ENCODE results near the gene SARM1. TPM values are rescaled to one million over a fixed set of nuclear protein-coding genes. Genes with fewer than 3 reads are reported as not detected.
A peak's percentile ranks its signal among the peaks of the same experiment; 100 is the strongest.

Gene SARM1
- total and polyA plus RNA-seq, 9 of the 15 experiments (the other 6 are each of a cell fraction or from before 2014, with no cell fraction given): 0.04 to 0.55 (median 0.11) TPM; not detected in 2

DNA sequence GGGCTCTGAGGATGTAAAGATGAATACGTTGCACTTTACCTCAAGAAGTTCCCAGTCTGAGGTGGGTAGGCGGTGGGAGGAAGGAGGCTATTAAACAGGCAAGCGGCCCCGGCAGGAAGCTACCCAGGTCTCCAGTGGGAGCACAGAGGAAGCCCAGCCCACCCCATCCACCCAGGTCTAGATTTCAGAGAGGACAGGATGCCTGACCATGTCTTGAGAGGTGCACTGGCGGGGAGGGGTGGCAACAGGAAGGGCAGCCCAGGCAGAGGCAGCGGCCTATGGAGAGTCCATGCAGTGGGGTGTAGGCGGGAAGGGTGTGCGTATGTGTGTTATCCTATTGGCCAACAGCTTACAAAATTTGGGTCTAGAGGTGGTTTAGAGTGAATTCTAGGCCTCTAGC, 13.9 kb downstream of the SARM1 start:
- CTCF ChIA-PET (ENCODE audit: low intra/inter-chr PET ratio): no interaction called here
- no peaks in the 10 kb centered on the region for H3K36me3 ChIP-seq (ENCODE audit: control insufficient read depth, insufficient read depth, low read length)
- peak overlapping the region in 1 of 2 experiments; percentile 40; a peak in 1 of 4 replicates for H3K9ac ChIP-seq (ENCODE audit: insufficient read depth in 1 of 2, low read depth in 2 of 2, low read length in 2 of 2)
- no peak overlapping the region for H3K27ac ChIP-seq (ENCODE audit: extremely low read depth, low read depth, low read length)
- H3K4me3 ChIP-seq: no peak overlapping the region
- TF ChIP-seq, protein P1, sequence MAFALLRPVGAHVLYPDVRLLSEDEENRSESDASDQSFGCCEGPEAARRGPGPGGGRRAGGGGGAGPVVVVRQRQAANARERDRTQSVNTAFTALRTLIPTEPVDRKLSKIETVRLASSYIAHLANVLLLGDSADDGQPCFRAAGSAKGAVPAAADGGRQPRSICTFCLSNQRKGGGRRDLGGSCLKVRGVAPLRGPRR (CRISPR knock-in tag; IDR thresholded peaks at IDR 0.05): no peak
- TF ChIP-seq, protein P2, sequence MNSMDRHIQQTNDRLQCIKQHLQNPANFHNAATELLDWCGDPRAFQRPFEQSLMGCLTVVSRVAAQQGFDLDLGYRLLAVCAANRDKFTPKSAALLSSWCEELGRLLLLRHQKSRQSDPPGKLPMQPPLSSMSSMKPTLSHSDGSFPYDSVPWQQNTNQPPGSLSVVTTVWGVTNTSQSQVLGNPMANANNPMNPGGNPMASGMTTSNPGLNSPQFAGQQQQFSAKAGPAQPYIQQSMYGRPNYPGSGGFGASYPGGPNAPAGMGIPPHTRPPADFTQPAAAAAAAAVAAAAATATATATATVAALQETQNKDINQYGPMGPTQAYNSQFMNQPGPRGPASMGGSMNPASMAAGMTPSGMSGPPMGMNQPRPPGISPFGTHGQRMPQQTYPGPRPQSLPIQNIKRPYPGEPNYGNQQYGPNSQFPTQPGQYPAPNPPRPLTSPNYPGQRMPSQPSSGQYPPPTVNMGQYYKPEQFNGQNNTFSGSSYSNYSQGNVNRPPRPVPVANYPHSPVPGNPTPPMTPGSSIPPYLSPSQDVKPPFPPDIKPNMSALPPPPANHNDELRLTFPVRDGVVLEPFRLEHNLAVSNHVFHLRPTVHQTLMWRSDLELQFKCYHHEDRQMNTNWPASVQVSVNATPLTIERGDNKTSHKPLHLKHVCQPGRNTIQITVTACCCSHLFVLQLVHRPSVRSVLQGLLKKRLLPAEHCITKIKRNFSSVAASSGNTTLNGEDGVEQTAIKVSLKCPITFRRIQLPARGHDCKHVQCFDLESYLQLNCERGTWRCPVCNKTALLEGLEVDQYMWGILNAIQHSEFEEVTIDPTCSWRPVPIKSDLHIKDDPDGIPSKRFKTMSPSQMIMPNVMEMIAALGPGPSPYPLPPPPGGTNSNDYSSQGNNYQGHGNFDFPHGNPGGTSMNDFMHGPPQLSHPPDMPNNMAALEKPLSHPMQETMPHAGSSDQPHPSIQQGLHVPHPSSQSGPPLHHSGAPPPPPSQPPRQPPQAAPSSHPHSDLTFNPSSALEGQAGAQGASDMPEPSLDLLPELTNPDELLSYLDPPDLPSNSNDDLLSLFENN (IDR thresholded peaks at IDR 0.05; ENCODE audit: low read depth in 2 of 2, low read length in 2 of 2): no peak
- TF ChIP-seq TRIM24 (IDR thresholded peaks at IDR 0.05) (no peak), ZFPM2 (CRISPR knock-in tag; IDR thresholded peaks at IDR 0.05) (no peak), ZNF263 (CRISPR knock-in tag; IDR thresholded peaks at IDR 0.05; ENCODE audit: borderline replicate concordance) (no peak), GTF2E2 (tag; IDR thresholded peaks at IDR 0.05) (no peak), NEUROD1 (IDR thresholded peaks at IDR 0.05; ENCODE audit: borderline replicate concordance, low read depth, low read length, partially characterized antibody) (no peak)
- TF ChIP-seq, protein P3, sequence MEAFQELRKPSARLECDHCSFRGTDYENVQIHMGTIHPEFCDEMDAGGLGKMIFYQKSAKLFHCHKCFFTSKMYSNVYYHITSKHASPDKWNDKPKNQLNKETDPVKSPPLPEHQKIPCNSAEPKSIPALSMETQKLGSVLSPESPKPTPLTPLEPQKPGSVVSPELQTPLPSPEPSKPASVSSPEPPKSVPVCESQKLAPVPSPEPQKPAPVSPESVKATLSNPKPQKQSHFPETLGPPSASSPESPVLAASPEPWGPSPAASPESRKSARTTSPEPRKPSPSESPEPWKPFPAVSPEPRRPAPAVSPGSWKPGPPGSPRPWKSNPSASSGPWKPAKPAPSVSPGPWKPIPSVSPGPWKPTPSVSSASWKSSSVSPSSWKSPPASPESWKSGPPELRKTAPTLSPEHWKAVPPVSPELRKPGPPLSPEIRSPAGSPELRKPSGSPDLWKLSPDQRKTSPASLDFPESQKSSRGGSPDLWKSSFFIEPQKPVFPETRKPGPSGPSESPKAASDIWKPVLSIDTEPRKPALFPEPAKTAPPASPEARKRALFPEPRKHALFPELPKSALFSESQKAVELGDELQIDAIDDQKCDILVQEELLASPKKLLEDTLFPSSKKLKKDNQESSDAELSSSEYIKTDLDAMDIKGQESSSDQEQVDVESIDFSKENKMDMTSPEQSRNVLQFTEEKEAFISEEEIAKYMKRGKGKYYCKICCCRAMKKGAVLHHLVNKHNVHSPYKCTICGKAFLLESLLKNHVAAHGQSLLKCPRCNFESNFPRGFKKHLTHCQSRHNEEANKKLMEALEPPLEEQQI (IDR thresholded peaks at IDR 0.05): no peak
- TF ChIP-seq, protein P4, sequence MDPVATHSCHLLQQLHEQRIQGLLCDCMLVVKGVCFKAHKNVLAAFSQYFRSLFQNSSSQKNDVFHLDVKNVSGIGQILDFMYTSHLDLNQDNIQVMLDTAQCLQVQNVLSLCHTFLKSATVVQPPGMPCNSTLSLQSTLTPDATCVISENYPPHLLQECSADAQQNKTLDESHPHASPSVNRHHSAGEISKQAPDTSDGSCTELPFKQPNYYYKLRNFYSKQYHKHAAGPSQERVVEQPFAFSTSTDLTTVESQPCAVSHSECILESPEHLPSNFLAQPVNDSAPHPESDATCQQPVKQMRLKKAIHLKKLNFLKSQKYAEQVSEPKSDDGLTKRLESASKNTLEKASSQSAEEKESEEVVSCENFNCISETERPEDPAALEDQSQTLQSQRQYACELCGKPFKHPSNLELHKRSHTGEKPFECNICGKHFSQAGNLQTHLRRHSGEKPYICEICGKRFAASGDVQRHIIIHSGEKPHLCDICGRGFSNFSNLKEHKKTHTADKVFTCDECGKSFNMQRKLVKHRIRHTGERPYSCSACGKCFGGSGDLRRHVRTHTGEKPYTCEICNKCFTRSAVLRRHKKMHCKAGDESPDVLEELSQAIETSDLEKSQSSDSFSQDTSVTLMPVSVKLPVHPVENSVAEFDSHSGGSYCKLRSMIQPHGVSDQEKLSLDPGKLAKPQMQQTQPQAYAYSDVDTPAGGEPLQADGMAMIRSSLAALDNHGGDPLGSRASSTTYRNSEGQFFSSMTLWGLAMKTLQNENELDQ (CRISPR knock-in tag; IDR thresholded peaks at IDR 0.05; ENCODE audit: borderline replicate concordance): no peak
- intact Hi-C loops (cut with micrococcal nuclease): no loop called here
- ATAC-seq: no peak
- no peaks in the 10 kb centered on the region for H3K9me3 ChIP-seq (replicated peaks; ENCODE audit: control insufficient read depth, insufficient read depth, low read depth, low read length)
- peaks cover 6 to 26% of the 10 kb centered on the region in 2 experiments; a peak in 4 of 5 replicates for H3K4me1 ChIP-seq (replicated peaks in 1 of 2; ENCODE audit: control insufficient read depth in 2 of 2, insufficient read depth in 2 of 2, low read length in 2 of 2)
- no TSS peak for BruUV-seq (replicated peaks)
- no peak for DNase-seq (ENCODE audit: extremely low read depth in 1 of 4, low spot score in 3 of 4)
- in situ Hi-C loops (cut with MboI): no loop called here
- POLR2A ChIA-PET: interaction anchor here (0.6 kb wide), 1 partner anchor 9 kb away, joined by 5 read pairs; no protein-coding TSS in a partner anchor
- no peaks in the 10 kb centered on the region for H4K20me1 ChIP-seq (replicated peaks; ENCODE audit: control insufficient read depth, insufficient read depth, low read length)
- no peaks in the 10 kb centered on the region for H3K9me1 ChIP-seq (ENCODE audit: control insufficient read depth, insufficient read depth, low read length)
- H3K79me2 ChIP-seq (ENCODE audit: control insufficient read depth, insufficient read depth, low read length): no peaks in the 10 kb centered on the region
- H3K27me3 ChIP-seq (ENCODE audit: control insufficient read depth in 2 of 2, insufficient read depth in 2 of 2, low read length in 2 of 2): peaks cover 11 to 44% of the 10 kb centered on the region in 2 experiments; a peak in 3 of 5 replicates
- WGBS (ENCODE audit: insufficient coverage, low coverage, missing lambda C conversion rate): 63% methylated on average over 8 of the region's 8 CpGs
- no peak for FAIRE-seq
- H3K4me2 ChIP-seq (ENCODE audit: insufficient read depth, low read length): no peak overlapping the region
- H2AFZ ChIP-seq (ENCODE audit: low read depth, low read length): no peak overlapping the region

All from K562 (cell line).